D721Med (cell line): ENCODE results near the gene TSPAN31.
"Not testable (repeated sequence)": the region's sequence is repeated elsewhere in the genome, so short reads cannot be mapped to it uniquely, and the experiment has no call there.

Experiments
- DNase-seq: peaks from one replicate; pipeline ENCODE4 v3.0.0; 2011; ENCODE audit warnings: low spot score; ENCODE audit not compliant: insufficient read length
- FAIRE-seq: peaks from 2 replicates; lab custom pipeline; 2011; peaks lifted over from hg19 to GRCh38; lab: Jason Lieb, UNC
- TF ChIP-seq, protein P1 (sequence below): IDR thresholded peaks from 2 replicates; pipeline ENCODE4 v1.5.1; 2012; ENCODE audit warnings: mild to moderate bottlenecking, control low read depth; ENCODE audit not compliant: insufficient read depth; ENCODE audit errors: missing control alignments

The TSPAN31 gene

GRCh38 chr12:57772429-57773322 lies 27.8 kb downstream of the TSPAN31 start, which contains the start of gene EEF1AKMT3:
Gene EEF1AKMT3 (plus strand): TSS chr12:57772614. CDS start chr12:57772725, 111 bp downstream.
- DNase-seq = no peak
- FAIRE-seq = no peak
- TF ChIP-seq, protein P1, sequence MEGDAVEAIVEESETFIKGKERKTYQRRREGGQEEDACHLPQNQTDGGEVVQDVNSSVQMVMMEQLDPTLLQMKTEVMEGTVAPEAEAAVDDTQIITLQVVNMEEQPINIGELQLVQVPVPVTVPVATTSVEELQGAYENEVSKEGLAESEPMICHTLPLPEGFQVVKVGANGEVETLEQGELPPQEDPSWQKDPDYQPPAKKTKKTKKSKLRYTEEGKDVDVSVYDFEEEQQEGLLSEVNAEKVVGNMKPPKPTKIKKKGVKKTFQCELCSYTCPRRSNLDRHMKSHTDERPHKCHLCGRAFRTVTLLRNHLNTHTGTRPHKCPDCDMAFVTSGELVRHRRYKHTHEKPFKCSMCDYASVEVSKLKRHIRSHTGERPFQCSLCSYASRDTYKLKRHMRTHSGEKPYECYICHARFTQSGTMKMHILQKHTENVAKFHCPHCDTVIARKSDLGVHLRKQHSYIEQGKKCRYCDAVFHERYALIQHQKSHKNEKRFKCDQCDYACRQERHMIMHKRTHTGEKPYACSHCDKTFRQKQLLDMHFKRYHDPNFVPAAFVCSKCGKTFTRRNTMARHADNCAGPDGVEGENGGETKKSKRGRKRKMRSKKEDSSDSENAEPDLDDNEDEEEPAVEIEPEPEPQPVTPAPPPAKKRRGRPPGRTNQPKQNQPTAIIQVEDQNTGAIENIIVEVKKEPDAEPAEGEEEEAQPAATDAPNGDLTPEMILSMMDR = no peak

GRCh38 chr12:57774634-57775033 lies 29.8 kb downstream of the TSPAN31 start:
- not testable (repeated sequence) for FAIRE-seq, DNase-seq

- FAIRE-seq (no peak), DNase-seq (no peak)
- TF ChIP-seq, protein P1 = no peak
Observed at GRCh38 chr12:57775044-57775443, 30.2 kb downstream of the TSPAN31 start.

GRCh38 chr12:57775563-57776246 lies 30.9 kb downstream of the TSPAN31 start:
- DNase-seq (no peak), FAIRE-seq (no peak)
- TF ChIP-seq, protein P1 = no peak

DNA sequence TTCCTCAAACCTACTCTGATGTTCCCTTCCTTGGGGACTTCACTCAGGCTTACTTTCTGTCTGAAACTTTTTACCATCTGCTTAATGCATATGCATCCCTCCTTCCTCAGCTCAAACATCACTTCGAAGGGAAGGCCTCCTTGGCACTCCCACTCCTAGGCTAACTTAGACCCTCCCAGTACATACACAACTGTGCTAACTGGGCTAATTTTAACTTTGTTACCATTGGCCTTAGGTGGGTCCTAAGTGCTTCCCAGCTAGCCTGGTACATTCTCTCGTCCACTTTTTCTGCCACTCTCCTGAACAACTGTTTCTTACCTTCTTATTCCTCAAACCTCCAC lies 31.4 kb downstream of the TSPAN31 start:
- no peak for FAIRE-seq
- TF ChIP-seq, protein P1 = no peak

DNA sequence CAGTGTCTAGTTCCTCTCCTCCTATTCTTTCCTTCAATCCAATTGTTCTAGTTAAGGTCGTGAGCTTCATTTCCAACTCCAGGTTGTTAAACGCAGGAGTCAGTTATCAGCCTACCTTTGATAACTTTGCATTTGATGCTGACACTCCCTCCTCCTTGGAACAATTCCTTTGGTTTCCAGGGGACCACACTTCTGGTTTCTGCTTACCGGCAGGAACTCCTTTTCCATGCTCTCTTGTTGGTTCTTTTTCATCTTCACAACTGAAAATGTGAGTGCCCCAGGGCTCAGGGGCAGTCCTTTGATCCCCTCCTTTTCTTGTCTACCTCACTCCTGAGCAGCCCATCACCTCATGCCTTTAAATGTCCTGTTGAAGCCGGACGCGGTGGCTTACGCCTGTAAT lies 32.5 kb downstream of the TSPAN31 start:
- TF ChIP-seq, protein P1 = no peak
- no peak for DNase-seq
- FAIRE-seq = no peak

More for the DNA sequence above, 31.4 kb downstream of the TSPAN31 start:
- DNase-seq = no peak

- TF ChIP-seq, protein P1 = no peak
- no peak for FAIRE-seq
Observed at GRCh38 chr12:57777911-57778310, 33.1 kb downstream of the TSPAN31 start.

More at GRCh38 chr12:57777911-57778310, 33.1 kb downstream of the TSPAN31 start:
- DNase-seq = no peak
